Fibroblast of skin of back (primary cell): Measurements from ENCODE around the gene CCL16.
"Not testable (repeated sequence)": the region's sequence is repeated elsewhere in the genome, so short reads cannot be mapped to it uniquely, and the experiment has no call there.

Experiments used
- DNase-seq: peaks from one replicate; pipeline ENCODE4 v3.0.0-alpha.2; 2013

CCL16 gene

DNA sequence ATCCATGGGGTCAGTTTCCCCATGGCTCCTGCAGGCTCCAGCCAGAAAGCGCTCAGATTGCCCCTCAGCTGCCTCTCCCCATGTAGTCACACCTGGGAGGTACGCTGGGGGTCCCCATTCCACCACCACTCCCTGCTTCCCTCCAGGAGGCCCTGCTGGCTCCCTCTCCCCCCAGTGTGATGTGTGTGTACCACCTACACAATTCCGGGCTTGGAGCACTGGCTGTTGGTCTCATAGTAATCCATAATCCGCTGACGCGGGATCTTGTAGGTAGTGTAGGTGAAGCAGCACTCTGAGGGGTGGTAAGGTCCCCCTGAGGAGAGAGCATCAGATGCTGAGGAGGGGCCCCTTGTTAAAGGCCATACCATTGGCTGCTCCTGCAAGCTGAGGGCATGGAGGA, 2.8 kb upstream of the CCL16 start:
- DNase-seq, result no peak

GRCh38 chr17:35982409-35983191, 1.3 kb upstream of the CCL16 start:
- no peak for DNase-seq

- no peak for DNase-seq
These were observed 622 bp upstream of the CCL16 start for GRCh38 chr17:35981908-35982330.

- DNase-seq, result no peak
These were observed 3.0 kb downstream of the CCL16 start for GRCh38 chr17:35978346-35978745.

DNA sequence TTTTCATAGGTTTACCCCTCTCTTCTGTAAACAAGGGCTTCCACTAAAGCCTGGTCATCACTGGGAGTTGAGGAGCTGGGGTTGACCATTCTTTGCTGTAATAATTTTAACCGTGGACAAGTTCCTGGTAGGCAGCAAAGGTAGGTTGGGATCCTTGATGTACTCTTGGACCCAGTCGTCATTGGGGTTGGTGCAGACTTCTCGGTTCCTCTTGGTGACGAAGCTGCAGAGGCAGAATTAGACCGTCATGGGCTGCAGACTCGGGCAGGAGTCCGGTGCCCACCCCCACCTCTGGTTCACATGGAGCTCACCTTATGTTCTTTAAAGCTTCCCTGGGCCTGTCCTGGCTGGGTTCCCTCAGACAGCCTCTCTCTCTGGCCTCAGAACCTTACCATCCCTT, 3.8 kb downstream of the CCL16 start:
- no peak for DNase-seq

DNA sequence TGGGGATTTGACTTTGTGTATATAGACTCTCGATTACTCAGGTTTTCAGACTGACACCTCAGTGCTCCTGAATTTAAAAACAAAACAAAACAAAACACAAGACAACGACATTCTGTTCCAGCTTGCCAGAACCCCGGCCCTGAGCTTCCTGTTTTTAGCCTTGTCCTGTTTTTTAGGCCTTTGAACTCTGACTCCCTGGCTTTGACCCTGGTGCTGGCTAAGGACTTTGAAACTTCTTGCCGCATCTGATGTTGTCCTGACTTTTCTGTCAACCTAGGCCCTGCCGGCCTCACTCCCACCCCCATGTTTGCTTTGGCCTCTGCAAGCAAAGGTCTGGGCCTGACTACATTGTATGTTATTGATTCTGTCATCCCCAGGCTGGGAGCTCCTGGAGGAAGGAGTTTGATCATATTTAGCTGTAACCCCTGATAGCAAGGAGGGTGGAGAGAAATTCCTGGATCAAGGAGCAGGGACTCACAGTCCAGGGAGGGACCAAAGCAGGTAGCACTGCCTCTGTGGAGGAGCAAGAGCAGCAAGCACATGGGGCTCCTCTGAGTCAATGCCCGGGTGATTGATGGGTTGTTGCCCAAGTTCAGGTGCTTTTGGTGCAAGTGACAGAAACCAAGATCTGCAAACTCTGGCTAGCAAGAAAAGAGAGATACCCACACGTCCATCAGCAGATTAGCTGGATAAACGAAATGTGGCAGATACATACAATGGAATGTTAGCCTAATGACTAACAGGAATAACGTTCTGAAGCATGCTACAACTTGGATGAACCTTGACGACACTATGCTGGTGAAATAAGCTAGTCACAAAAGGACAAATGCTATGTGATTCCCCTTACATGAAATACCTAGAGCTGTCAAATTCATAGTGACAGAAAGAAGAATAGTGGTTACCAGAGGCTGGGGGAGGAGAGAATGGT, 7.7 kb downstream of the CCL16 start:
- DNase-seq, result peak; percentile 63

GRCh38 chr17:35972945-35973332, 8.4 kb downstream of the CCL16 start:
- no peak for DNase-seq

GRCh38 chr17:35972535-35972934, 8.8 kb downstream of the CCL16 start:
- no peak for DNase-seq

DNA sequence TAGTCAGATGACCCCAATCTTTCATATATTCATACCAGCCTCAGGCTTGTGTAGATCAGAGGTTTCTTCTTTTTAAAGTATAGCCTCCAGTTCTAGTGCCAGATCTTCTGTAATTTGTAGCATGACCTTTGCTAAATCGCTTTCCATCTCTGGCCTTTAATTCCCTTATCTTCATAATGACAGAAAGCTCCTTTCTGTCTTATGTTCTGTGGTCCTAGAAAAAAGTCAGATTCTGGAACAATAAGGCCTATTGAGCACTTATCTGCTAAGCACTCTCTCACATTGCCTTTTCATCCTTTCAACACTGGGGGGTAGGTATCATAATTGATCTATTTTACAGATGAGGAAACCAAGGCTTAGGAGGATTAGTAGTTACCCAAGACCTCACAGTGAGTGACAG, 9.2 kb downstream of the CCL16 start:
- no peak for DNase-seq

GRCh38 chr17:35969558-35970380, 11.5 kb downstream of the CCL16 start:
- peak; percentile 60 for DNase-seq

GRCh38 chr17:35968520-35969054, 12.7 kb downstream of the CCL16 start:
- DNase-seq, result no peak

- no peak for DNase-seq
These were observed 16.0 kb downstream of the CCL16 start for GRCh38 chr17:35965272-35965671.

DNA sequence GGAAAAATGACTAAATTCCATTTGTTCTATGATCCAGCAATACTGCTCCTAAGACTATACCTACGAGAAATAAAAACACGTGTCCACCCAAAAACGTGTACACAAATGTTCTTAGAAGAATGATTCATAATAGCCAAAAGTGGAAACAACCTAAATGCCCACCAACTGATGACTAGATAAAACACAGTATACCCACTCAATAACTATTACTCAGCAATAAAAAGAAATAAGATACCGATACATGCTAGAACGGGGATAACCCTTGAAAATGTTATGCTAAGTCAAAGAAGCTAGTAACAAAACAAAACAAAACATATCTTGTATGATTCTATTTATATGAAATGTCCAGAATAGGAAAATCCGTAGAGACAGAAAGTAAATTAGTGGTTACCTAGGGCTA, 17.6 kb downstream of the CCL16 start:
- no peak for DNase-seq

GRCh38 chr17:35953720-35954119, 27.6 kb downstream of the CCL16 start:
- no peak for DNase-seq

- peak; percentile 7 for DNase-seq
These were observed 31.9 kb downstream of the CCL16 start for GRCh38 chr17:35949401-35949800.

- DNase-seq, result no peak
These were observed 33.2 kb downstream of the CCL16 start for GRCh38 chr17:35948092-35948491.

DNA sequence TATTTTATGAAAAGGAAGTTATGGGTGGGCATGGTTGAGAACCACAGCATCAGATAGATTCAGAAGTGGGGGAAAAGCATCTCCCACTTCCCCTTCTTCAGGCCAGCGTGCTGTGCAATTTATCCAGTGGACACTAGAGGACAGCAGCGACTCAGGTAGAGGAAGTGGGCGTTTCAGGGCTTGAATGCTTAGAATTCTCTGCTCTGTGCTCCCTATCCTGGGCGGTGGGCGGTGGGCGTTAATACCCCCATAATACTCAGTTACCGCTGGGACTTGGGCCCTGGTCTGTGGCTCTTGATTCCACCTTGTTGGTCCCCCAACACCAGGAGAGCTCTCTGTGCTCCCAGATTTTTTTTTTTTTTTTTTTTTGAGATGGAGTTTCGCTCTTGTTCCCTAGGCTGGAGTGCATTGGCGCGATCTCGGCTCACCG, 34.1 kb downstream of the CCL16 start:
- peak; percentile 42 for DNase-seq

DNA sequence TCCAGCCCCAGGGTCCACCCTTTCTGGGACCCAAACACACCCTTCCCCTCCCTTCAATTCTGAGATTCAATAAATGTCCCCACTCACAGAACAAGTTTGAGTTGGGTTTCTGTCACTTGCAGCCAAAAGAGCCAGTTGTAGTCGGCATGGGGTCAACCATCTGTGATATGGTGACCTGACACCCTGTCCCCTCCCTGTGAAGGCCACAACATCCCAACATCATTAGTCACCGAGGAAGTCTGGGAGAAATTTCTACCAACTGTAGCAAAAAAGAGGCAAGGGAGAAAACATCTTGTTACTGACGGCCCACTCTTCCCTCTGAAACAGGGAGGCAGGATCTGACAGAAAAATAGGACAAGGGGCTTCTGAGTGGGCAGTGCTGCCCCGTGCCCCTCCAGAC, 37.1 kb downstream of the CCL16 start:
- peak; percentile 13 for DNase-seq

- no peak for DNase-seq
These were observed 37.8 kb downstream of the CCL16 start, which contains the start of gene LYZL6 for GRCh38 chr17:35943537-35943936. Gene LYZL6 (minus strand): TSS chr17:35943713. CDS start chr17:35939356, 4,357 bp downstream.

DNA sequence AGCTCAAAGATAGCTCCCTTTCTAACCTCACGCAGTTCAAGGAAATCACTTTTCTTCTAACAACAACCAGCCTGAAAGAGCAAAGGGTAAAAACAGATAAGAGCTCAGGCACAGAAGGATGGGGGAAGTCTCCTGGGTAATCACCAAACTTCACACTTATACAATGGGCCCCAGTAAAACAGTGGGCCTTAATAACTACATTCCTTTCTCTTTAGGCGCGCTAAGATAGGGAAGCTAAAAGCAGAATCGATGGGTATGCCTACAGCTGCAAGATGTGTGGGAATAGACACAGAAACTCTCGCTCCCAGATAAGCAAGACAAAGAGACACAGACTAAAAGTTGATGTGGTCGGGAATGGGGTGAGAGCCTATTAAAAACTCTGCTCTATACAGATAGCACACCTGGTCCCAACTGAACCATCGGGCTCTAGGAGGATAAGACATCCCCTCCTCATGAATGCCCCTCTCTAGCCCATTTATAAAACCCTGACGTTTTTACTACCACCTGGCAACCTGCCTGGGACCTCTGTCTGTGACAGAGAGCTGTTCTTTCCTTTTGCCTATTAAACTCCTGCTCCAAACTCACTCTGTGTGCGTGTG, 38.6 kb downstream of the CCL16 start:
- no peak for DNase-seq

DNA sequence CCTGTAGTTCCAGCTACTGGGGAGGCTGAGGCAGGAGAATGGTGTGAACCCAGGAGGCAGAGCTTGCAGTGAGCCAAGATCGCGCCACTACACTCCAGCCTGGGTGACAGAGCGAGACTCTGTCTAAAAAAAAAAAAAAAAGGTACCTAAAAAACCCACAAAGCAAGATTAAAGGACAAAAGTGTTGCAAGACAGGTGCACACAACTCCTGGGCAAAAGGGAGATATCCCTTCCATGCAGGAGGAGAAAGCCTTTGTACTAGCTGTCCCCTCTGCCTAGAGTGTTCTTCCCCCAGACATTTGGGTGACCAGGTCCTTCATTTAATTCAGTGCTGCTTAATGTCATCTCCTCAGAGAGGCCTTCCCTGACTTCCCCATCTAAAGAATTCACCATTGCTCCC, 42.8 kb downstream of the CCL16 start:
- not testable (repeated sequence) for DNase-seq

DNA sequence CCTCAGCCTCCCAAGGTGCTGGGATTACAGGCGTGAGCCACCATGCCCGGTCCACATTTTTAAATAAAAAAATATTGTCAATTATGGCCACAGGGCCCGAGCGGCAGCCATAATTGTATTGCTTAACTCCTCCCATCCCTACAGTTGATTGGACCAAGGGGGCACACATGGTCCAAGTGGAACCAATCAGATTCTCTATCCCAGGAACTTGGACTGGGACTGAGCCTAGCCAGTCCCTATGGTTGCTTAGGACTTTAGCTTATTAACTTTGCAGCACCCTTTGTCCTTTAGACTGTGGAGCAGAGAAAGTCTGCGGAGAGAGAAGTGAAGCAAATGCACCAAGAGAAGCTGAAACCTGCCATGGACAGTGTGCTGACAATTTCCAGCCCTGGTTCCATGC, 45.2 kb downstream of the CCL16 start:
- no peak for DNase-seq
